ENCODE measurements around the gene TM4SF4. TPM values are rescaled to one million over a fixed set of nuclear protein-coding genes. Genes with fewer than 3 reads are reported as not detected.

TM4SF4 gene, protein sequence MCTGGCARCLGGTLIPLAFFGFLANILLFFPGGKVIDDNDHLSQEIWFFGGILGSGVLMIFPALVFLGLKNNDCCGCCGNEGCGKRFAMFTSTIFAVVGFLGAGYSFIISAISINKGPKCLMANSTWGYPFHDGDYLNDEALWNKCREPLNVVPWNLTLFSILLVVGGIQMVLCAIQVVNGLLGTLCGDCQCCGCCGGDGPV
- total RNA-seq = not detected

DNA sequence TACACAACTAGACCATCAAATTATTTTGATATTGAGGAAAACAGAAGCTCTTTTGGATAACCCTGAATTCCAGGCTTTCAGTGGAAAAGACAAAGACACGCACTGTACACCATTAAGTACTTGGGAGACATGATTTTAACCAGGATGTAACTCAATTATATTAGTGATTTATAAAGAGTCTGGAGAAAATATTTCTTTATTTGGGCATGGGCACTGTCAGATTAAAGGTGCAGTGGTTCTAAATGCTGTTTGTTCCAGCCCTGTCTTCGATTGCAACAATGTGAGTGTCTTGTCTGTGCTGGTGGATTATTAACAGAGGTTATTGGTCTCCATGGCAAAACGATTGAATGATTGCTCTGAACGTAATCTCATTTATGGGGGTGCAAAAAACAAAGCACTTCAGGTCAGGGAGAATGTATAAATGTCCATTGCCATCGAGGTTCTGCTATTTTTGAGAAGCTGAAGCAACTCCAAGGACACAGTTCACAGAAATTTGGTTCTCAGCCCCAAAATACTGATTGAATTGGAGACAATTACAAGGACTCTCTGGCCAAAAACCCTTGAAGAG is at the start of gene TM4SF4:
Gene TM4SF4, plus strand, starts transcription at position 448 of the 568 bp plus-strand sequence. CDS start 181 bp downstream, outside the sequence.
- H3K27me3 Mint-ChIP-seq = peaks cover 21% of the 10 kb centered on the region
- no peak for DNase-seq
- H3K36me3 Mint-ChIP-seq (ENCODE audit: low read depth) = no peaks in the 10 kb centered on the region
- H3K9me3 Mint-ChIP-seq = no peaks in the 10 kb centered on the region
- H3K4me1 Mint-ChIP-seq = no peaks in the 10 kb centered on the region
- CTCF ChIA-PET = no interaction called here
- POLR2A ChIA-PET = no interaction called here
- no peak within 1 kb of the TSS for H3K27ac Mint-ChIP-seq
- H3K4me3 Mint-ChIP-seq = no peak within 1 kb of the TSS

DNA sequence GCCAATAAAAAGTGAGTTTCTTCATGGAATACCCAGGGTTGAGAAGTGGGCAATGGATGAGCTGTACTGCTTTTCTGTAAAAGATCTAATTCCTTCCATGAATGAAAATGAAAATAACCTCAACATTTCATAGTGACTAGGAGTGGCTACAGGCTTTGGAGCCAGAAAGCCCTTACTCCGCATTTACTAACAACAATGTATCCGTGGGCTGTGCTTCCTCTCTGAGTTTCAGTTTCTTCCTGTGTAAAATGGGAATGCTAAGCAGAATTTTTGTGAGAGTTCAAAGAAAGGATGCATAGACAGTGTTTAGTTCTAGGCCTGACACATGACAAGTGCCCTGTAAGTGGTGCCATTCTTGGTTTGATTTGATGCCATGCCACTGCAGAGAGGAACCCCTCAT is 49.6 kb upstream of the TM4SF4 start:
- Mint-ChIP-seq H3K27ac (no peak overlapping the region), H3K27me3 (peaks cover 14% of the 10 kb centered on the region), H3K4me1 (no peaks in the 10 kb centered on the region), H3K4me3 (no peak overlapping the region), H3K36me3 (ENCODE audit: low read depth) (no peaks in the 10 kb centered on the region), H3K9me3 (no peaks in the 10 kb centered on the region)
- no peak for DNase-seq
- ChIA-PET CTCF (interaction anchor here (1.1 kb wide), 1 partner anchor 12 kb away, joined by 3 read pairs; no protein-coding TSS in a partner anchor), POLR2A (no interaction called here)

DNA sequence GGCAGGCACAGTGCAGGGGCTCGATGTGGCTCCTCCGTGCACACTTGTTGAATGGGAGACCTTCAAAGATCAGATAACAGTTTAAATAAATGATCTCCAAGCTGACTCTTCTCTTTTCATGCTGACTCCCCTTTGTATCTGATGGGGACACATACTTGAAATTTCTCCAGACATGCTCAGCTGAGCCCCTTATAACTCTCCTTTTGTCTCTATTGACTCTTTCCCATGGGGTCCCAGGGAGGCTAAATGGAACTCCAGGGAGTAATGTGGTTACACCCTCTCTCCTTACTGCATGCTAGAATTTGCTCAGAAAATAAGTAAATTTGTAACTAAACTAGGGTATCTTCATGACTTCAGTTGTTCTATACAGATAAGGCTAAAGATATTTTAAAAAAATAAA is 48.2 kb upstream of the TM4SF4 start:
- no peak overlapping the region for H3K4me3 Mint-ChIP-seq
- no peak for DNase-seq
- no peaks in the 10 kb centered on the region for H3K36me3 Mint-ChIP-seq (ENCODE audit: low read depth)
- H3K9me3 Mint-ChIP-seq = no peaks in the 10 kb centered on the region
- no peaks in the 10 kb centered on the region for H3K4me1 Mint-ChIP-seq
- ChIA-PET POLR2A (no interaction called here), CTCF (interaction anchor here (1.1 kb wide), 1 partner anchor 13 kb away, joined by 3 read pairs; no protein-coding TSS in a partner anchor)
- H3K27me3 Mint-ChIP-seq = peaks cover 13% of the 10 kb centered on the region
- no peak overlapping the region for H3K27ac Mint-ChIP-seq

DNA sequence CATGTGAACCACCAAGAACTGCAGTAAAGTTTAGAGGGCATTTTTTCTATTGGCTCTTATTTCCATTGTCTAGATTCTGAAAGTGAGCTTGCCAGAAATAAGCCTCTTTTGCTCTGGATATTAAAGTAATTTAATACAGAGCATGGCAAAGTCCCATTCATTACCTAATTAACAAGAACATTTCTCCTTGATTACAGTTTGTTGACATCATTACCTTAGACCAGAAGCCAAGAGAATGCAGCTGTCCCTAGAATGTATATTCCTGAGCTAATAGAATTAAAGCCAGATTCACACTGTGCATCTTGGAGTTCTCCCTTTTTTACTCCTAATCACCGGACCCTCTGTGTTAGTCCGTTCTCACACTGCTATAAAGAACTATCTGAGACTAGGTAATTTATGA is 46.4 kb upstream of the TM4SF4 start:
- POLR2A ChIA-PET = no interaction called here

DNA sequence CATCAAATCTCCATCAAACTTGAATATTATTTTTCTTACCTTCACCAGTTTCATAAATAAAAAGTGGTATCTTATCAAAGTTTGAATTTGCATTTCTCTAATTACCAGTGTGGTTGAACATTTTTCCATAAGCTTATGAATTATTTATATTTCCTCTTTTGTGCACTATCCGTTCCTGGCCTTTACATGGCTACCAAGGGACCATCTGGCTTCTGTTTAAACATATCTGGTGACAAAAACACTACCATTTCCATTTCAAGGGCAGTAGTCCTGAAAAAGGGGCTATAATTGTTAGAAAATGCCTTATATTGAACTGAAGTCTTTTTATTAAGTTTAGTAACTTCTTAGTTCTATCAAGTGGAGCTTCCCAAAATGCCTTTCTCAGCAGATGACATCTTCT is 44.3 kb upstream of the TM4SF4 start:
- Mint-ChIP-seq H3K27ac (no peak overlapping the region), H3K36me3 (ENCODE audit: low read depth) (no peaks in the 10 kb centered on the region), H3K9me3 (no peaks in the 10 kb centered on the region), H3K4me1 (no peaks in the 10 kb centered on the region), H3K4me3 (no peak overlapping the region), H3K27me3 (peaks cover 11% of the 10 kb centered on the region)
- no peak for DNase-seq
- ChIA-PET POLR2A (no interaction called here), CTCF (no interaction called here)

More for the DNA sequence above, 46.4 kb upstream of the TM4SF4 start:
- DNase-seq = no peak
- Mint-ChIP-seq H3K4me3 (no peak overlapping the region), H3K4me1 (no peaks in the 10 kb centered on the region), H3K36me3 (ENCODE audit: low read depth) (no peaks in the 10 kb centered on the region), H3K27me3 (peaks cover 12% of the 10 kb centered on the region), H3K9me3 (no peaks in the 10 kb centered on the region), H3K27ac (no peak overlapping the region)
- CTCF ChIA-PET = no interaction called here

DNA sequence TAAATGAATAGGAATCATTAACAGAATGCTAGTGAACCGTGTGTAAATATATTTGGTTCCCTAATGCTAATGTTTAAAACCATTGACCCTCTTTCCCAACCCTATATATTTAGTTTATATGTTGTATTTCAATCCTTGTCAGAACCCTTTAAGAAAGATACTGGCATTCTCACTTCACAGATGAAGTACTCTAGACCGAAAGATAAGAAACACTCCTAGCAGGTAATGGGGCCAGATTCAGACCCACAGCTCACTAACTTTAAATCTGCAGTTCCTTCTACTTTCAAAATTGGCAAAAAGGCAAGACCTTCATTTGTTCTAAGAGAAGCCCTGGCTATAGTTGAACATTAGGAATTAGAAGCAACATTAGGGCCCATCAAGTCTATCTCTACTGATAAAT is 42.3 kb upstream of the TM4SF4 start:
- no peaks in the 10 kb centered on the region for H3K36me3 Mint-ChIP-seq (ENCODE audit: low read depth)
- no peak for DNase-seq
- no peak overlapping the region for H3K4me3 Mint-ChIP-seq
- H3K27ac Mint-ChIP-seq = no peak overlapping the region
- no peaks in the 10 kb centered on the region for H3K4me1 Mint-ChIP-seq
- POLR2A ChIA-PET = no interaction called here
- no peaks in the 10 kb centered on the region for H3K9me3 Mint-ChIP-seq
- CTCF ChIA-PET = no interaction called here
- peaks cover 8% of the 10 kb centered on the region for H3K27me3 Mint-ChIP-seq

DNA sequence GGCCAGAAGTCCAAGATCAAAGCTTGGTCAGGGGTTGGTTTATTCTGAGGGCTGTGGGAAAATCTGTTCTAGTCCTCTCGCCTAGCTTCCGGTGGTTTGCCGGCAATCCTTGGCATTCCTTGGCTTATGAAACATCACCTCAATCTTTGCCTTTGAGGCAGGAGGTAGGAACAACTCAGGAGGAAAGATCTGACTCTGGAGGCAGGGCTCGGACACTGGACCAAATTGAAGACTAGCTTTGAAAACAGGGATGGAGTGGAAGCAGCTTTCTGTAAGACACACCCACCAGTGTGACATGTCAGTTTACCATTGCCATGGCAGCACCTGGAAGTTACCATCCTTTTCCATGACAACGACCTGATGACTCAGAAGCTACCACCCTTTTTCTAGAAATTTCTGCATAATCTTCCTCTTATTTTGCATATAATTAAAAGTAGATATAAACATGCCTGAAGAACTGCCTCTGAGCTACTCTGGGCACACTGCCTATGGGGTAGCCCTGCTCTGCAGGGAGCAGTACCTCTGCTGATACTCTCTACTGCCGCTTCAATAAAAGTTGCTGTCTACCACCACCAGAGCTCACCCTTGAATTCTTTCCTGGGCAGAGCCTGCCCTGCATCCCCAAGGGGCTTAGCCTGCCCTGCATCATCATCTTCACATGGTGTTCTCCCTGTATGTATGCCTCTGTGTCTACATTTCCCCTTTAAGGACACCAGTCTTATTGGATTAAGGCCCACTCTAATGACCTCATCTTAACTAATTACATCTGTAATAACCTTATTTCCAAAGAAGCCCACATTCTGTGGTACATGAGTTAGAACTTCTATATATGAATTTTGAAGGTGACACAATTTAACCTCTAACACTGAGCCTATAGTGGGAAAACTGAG is 38.3 kb upstream of the TM4SF4 start:
- no peaks in the 10 kb centered on the region for H3K36me3 Mint-ChIP-seq (ENCODE audit: low read depth)
- peaks cover 5% of the 10 kb centered on the region for H3K27me3 Mint-ChIP-seq
- no peak for DNase-seq
- ChIA-PET POLR2A (no interaction called here), CTCF (no interaction called here)
- H3K27ac Mint-ChIP-seq = no peak overlapping the region
- no peak overlapping the region for H3K4me3 Mint-ChIP-seq
- H3K9me3 Mint-ChIP-seq = no peaks in the 10 kb centered on the region
- no peaks in the 10 kb centered on the region for H3K4me1 Mint-ChIP-seq

DNA sequence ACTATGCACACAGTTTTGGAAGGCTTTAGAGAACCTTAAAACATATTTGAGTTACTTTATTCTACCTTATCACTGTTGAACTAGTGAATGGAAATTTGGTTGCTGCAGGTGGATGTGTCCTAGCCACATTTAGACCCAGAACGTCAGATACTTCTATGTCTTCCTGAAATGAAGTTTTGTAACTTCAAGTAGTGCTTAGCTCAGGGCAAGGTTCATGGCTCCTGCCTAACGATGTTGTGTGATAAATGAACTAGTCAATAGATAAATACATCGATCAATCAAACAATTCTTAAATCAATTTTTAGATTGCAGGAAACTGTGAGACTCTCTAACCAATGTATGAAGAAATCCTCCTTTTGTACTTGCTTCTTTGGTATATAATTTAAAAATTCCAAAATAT is 37.2 kb upstream of the TM4SF4 start:
- ChIA-PET CTCF (no interaction called here), POLR2A (no interaction called here)
- Mint-ChIP-seq H3K36me3 (ENCODE audit: low read depth) (no peaks in the 10 kb centered on the region), H3K9me3 (no peaks in the 10 kb centered on the region), H3K4me3 (no peak overlapping the region), H3K27ac (no peak overlapping the region), H3K4me1 (no peaks in the 10 kb centered on the region), H3K27me3 (peaks cover 11% of the 10 kb centered on the region)
- DNase-seq = no peak

DNA sequence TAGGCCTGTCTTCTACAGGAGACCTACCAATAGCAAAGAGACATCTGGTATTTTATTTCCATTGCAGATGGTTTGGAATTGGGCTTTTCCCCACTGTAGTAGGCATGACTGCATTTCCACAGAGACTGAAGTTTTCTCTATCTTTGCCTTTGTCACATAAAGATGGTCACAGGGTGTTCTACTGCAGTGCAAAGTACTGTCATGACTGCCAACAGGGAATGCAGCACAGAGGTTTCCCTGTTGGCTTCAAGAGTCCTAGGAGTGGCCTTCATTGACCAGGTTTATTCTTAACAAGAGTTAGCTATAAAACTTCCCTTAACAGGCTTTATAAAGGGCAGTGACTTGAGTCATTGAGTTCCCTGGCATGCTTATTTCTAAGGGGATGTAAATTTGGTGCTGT is 36.8 kb upstream of the TM4SF4 start:
- H3K4me3 Mint-ChIP-seq = no peak overlapping the region
- H3K27me3 Mint-ChIP-seq = peaks cover 12% of the 10 kb centered on the region
- ChIA-PET POLR2A (no interaction called here), CTCF (no interaction called here)
- no peaks in the 10 kb centered on the region for H3K9me3 Mint-ChIP-seq
- H3K36me3 Mint-ChIP-seq (ENCODE audit: low read depth) = no peaks in the 10 kb centered on the region
- no peak overlapping the region for H3K27ac Mint-ChIP-seq
- H3K4me1 Mint-ChIP-seq = no peaks in the 10 kb centered on the region
- no peak for DNase-seq

DNA sequence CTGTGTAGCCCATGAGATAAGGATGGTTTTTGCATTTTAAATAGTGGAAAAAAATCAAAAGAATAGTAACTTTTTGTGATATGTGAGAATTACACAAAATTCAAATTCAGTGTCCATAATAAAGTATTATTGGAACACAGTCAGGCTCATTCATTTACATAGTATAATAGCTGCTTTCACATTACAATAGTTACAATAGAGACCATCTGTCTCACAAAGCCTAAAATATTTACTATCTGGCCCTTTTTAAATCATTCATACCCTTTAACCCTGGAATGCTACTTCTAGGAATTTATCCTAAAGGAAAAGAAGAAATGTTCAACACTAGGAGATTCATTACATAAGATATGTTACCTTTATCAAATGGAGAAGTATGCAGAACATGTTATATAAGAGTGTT is 35.5 kb upstream of the TM4SF4 start:
- Mint-ChIP-seq H3K4me1 (no peaks in the 10 kb centered on the region), H3K27ac (no peak overlapping the region), H3K36me3 (ENCODE audit: low read depth) (no peaks in the 10 kb centered on the region), H3K27me3 (peaks cover 16% of the 10 kb centered on the region), H3K9me3 (no peaks in the 10 kb centered on the region), H3K4me3 (no peak overlapping the region)
- DNase-seq = no peak
- ChIA-PET CTCF (no interaction called here), POLR2A (no interaction called here)

DNA sequence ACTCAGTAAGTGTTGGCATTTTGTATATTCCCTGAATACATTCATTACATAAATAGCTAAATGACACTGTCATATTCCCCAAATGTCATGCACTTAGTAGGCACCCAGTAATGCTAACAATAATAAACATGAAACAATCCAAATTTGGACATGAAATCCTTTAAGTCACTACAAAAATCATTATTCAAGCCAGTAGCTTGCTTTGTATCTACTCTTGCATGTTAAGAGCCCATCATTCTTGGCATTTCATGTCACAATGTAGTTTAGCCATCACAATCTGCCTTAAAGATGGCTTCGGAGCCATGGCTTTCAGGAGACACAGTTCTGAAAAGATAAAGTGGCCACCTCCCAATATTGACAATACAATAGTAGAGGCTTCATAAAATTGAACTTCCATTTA is 32.9 kb upstream of the TM4SF4 start:
- no peak overlapping the region for H3K4me3 Mint-ChIP-seq
- POLR2A ChIA-PET = no interaction called here
- H3K4me1 Mint-ChIP-seq = no peaks in the 10 kb centered on the region
- CTCF ChIA-PET = no interaction called here
- no peaks in the 10 kb centered on the region for H3K9me3 Mint-ChIP-seq
- DNase-seq = no peak
- peaks cover 16% of the 10 kb centered on the region for H3K27me3 Mint-ChIP-seq
- no peak overlapping the region for H3K27ac Mint-ChIP-seq
- no peaks in the 10 kb centered on the region for H3K36me3 Mint-ChIP-seq (ENCODE audit: low read depth)

DNA sequence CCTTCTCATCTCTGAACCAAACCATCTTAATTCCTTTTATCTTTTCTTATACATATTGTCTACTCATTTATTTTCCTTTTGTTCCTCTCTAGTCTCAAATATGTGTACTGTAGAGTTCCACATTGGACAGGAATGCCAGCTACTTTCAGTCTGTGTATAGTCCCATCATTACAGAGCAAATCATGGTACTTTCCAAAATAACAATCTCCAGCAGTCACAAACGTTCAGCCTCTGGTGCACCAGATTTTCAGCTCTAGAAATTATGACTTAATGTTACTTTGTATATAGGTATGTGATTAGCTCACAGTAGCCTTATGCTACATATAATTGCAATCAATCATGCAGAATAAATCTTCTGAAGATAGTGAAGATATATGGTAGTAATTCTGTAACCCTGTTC is 32.5 kb upstream of the TM4SF4 start:
- POLR2A ChIA-PET = no interaction called here
- Mint-ChIP-seq H3K4me1 (no peaks in the 10 kb centered on the region), H3K27me3 (peaks cover 14% of the 10 kb centered on the region), H3K9me3 (no peaks in the 10 kb centered on the region), H3K36me3 (ENCODE audit: low read depth) (no peaks in the 10 kb centered on the region), H3K4me3 (no peak overlapping the region), H3K27ac (no peak overlapping the region)
- CTCF ChIA-PET = no interaction called here
- DNase-seq = no peak

DNA sequence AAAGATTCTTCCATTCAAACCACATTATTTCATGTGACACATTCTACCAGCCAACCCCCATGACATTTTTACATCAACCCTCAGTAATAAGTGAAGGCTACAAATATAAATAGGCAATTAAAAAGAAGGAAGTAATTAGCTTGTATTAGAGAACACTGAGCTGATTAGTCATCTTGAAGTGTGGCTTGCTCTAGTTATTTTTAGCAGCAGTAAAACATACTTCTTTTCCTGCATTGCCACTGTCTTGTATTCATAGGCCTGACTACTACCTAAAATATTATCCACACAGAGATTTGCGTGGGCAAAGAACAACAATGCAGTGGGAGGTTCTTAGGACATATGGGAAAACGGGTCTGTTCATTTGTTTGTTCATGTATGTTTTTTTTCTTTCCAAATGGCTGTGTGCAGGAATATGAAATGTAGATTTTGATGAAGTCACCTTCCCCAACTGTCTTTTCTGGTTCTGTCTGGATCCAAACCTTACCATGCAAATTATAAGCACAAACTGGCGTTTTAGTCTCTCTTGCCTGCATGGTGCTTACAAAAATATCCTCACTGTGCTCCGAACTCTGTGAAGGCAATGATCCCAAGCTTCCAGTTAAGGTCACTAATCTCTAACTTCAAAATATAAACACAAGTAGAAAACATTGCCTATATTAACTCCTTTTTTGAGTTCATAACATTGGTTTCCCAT is 31.5 kb upstream of the TM4SF4 start:
- H3K4me3 Mint-ChIP-seq = no peak overlapping the region
- no peaks in the 10 kb centered on the region for H3K36me3 Mint-ChIP-seq (ENCODE audit: low read depth)
- POLR2A ChIA-PET = no interaction called here

More for the DNA sequence above, 31.5 kb upstream of the TM4SF4 start:
- CTCF ChIA-PET = no interaction called here
- Mint-ChIP-seq H3K9me3 (no peaks in the 10 kb centered on the region), H3K4me1 (no peaks in the 10 kb centered on the region), H3K27me3 (peaks cover 14% of the 10 kb centered on the region), H3K27ac (no peak overlapping the region)
- no peak for DNase-seq
